IMR-90 (cell line): Measurements from ENCODE around the gene AP3B1. TPM values are rescaled to one million over a fixed set of nuclear protein-coding genes. Genes with fewer than 3 reads are reported as not detected.

Source experiments
- ATAC-seq: fragments of 200-7000 bp; cut with Tn5 transposase; 2 replicates; pipeline ENCODE4 v1.9.1; 2020; ENCODE audit warnings: low read depth, mild to moderate bottlenecking, moderate library complexity
- BruUV-seq: library from RNA; stranded (reverse); fragments of 400-500 nt; replicated peaks from 2 replicates; lab custom pipeline; 2021; lab: Mats Ljungman, UMichigan
- CTCF ChIA-PET: fragments of 300-600 bp; formaldehyde crosslinking; extraction: SDS; loops from one replicate; lab custom pipeline; 2021; ENCODE audit warnings: antibody characterized with exemption; lab: Yijun Ruan, JAX
- POLR2A ChIA-PET: fragments of 300-600 bp; sonication (Branson Sonifier 250); formaldehyde crosslinking; loops from one replicate; lab custom pipeline; 2022; ENCODE audit warnings: antibody characterized with exemption; ENCODE audit not compliant: unreplicated experiment; lab: Charles Lee
- DNase-seq: peaks from one replicate; pipeline ENCODE4 v3.0.0; 2013
- H2AFZ ChIP-seq: replicated peaks from 2 replicates; pipeline ENCODE3; 2013; ENCODE audit warnings: low read length, mild to moderate bottlenecking; ENCODE audit not compliant: poor library complexity
- H2AK5ac ChIP-seq: 2 replicates; pipeline ENCODE4 v1.6.1; 2013; ENCODE audit warnings: low read depth, low read length, inconsistent platforms
- H2AK9ac ChIP-seq: replicated peaks from 2 replicates; pipeline ENCODE3; 2013; ENCODE audit warnings: mild to moderate bottlenecking, low read depth, low read length, moderate library complexity; ENCODE audit not compliant: poor library complexity
- H2BK120ac ChIP-seq: 2 replicates; pipeline ENCODE4 v1.6.1; 2013; ENCODE audit warnings: low read depth, low read length, inconsistent platforms
- H2BK15ac ChIP-seq: 3 replicates; pipeline ENCODE4 v1.6.1; 2013; ENCODE audit warnings: low read depth, low read length, inconsistent platforms
- H2BK20ac ChIP-seq: 2 replicates; pipeline ENCODE4 v1.6.1; 2013; ENCODE audit warnings: low read depth, mild to moderate bottlenecking, inconsistent platforms, low read length, moderate library complexity
- H2BK5ac ChIP-seq: 2 replicates; pipeline ENCODE4 v1.6.1; 2013; ENCODE audit warnings: mild to moderate bottlenecking, low read depth, low read length, inconsistent platforms; ENCODE audit not compliant: poor library complexity, severe bottlenecking
- H3K14ac ChIP-seq: replicated peaks from 2 replicates; pipeline ENCODE4 v1.6.1; 2013; ENCODE audit warnings: low read depth, low read length, inconsistent platforms
- H3K18ac ChIP-seq: 2 replicates; pipeline ENCODE4 v1.6.1; 2013; ENCODE audit warnings: low read depth, low read length, control low read depth
- H3K23ac ChIP-seq: 2 replicates; pipeline ENCODE4 v1.6.1; 2013; ENCODE audit warnings: low read depth, low read length, inconsistent platforms
- H3K27ac ChIP-seq: 2 replicates; pipeline ENCODE4 v1.5.1; 2013; ENCODE audit warnings: mild to moderate bottlenecking, control low read depth, low read length; ENCODE audit not compliant: insufficient read depth
- H3K27me3 ChIP-seq: 2 replicates; pipeline ENCODE4 v1.6.1; 2013; ENCODE audit warnings: low read length; ENCODE audit not compliant: control insufficient read depth, insufficient read depth
- H3K36me3 ChIP-seq: 2 replicates; pipeline ENCODE4 v1.6.1; 2013; ENCODE audit warnings: low read length, mixed read lengths; ENCODE audit not compliant: control insufficient read depth, insufficient read depth
- H3K4ac ChIP-seq: 2 replicates; pipeline ENCODE4 v1.6.1; 2013; ENCODE audit warnings: low read depth, low read length, inconsistent platforms
- H3K4me1 ChIP-seq: 2 replicates; pipeline ENCODE4 v1.6.1; 2013; ENCODE audit warnings: low read length, mixed read lengths; ENCODE audit not compliant: control insufficient read depth, insufficient read depth
- H3K4me2 ChIP-seq: 2 replicates; pipeline ENCODE4 v1.6.1; 2013; ENCODE audit warnings: low read depth, mild to moderate bottlenecking, control low read depth, low read length, moderate library complexity
- H3K4me3 ChIP-seq: 2 replicates; pipeline ENCODE4 v1.5.1; 2013; ENCODE audit warnings: low read depth, mild to moderate bottlenecking, control low read depth, low read length, moderate library complexity; ENCODE audit not compliant: insufficient read depth
- H3K56ac ChIP-seq: 2 replicates; pipeline ENCODE4 v1.6.1; 2013; ENCODE audit warnings: low read length, inconsistent platforms; ENCODE audit not compliant: insufficient read depth; ENCODE audit errors: extremely low read depth
- H3K79me1 ChIP-seq, 2 experiments: 2 replicates each; pipeline ENCODE4 v1.6.1; 2013; ENCODE audit warnings: low read length in 2 of 2, inconsistent platforms in 1 of 2, low read depth in 1 of 2
- H3K9ac ChIP-seq: 2 replicates; pipeline ENCODE4 v1.6.1; 2013; ENCODE audit warnings: low read depth, low read length, control low read depth
- H3K9me1 ChIP-seq: 2 replicates; pipeline ENCODE4 v1.6.1; 2013; ENCODE audit warnings: low read length, inconsistent platforms; ENCODE audit not compliant: insufficient read depth
- H3K9me3 ChIP-seq: 2 replicates; pipeline ENCODE4 v1.6.1; 2013; ENCODE audit warnings: low read length; ENCODE audit not compliant: control insufficient read depth, insufficient read depth
- H4K20me1 ChIP-seq: 2 replicates; pipeline ENCODE4 v1.6.1; 2013; ENCODE audit warnings: low read length, inconsistent platforms; ENCODE audit not compliant: insufficient read depth
- H4K5ac ChIP-seq: 2 replicates; pipeline ENCODE4 v1.6.1; 2013; ENCODE audit warnings: mild to moderate bottlenecking, low read depth, low read length, control low read depth
- H4K8ac ChIP-seq, 2 experiments: 2 replicates each; pipeline ENCODE4 v1.6.1; 2013; ENCODE audit warnings: low read depth in 2 of 2, low read length in 2 of 2, control low read depth in 1 of 2, inconsistent platforms in 1 of 2
- H4K91ac ChIP-seq: 2 replicates; pipeline ENCODE4 v1.6.1; 2013; ENCODE audit warnings: low read depth, low read length, inconsistent platforms; ENCODE audit not compliant: insufficient read depth
- CEBPB ChIP-seq: IDR thresholded peaks from 2 replicates; pipeline ENCODE4 v1.6.1; 2012; ENCODE audit warnings: low read depth, low read length, improper control_type of control experiment
- WGBS, 2 experiments: methylation state at CpG; one replicate each; pipeline versions ENCODE4 v1.1.5 to v1.1.7; 2013; ENCODE audit warnings: missing lambda C conversion rate in 2 of 2; ENCODE audit not compliant: insufficient read length in 1 of 2; ENCODE audit errors: extremely low coverage in 2 of 2; 5-methylcytosine and 5-hydroxymethylcytosine counted together
- dilution Hi-C: fragments of 300-500 bp; cut with HindIII; formaldehyde crosslinking; loops from one replicate; pipeline ENCODE4 v1.14.3; 2018; ENCODE audit warnings: low sequenced_read_pairs; ENCODE audit not compliant: unreplicated experiment
- in situ Hi-C: fragments of 300-500 bp; cut with MboI; formaldehyde crosslinking; loops from 3 replicates; pipeline ENCODE4 v1.14.3; 2019; ENCODE audit warnings: low sequenced_read_pairs, inconsistent platforms, mixed read lengths
- intact Hi-C: fragments of 100-400 bp; cut with micrococcal nuclease; formaldehyde crosslinking; loops from 2 replicates; pipeline ENCODE4 v1.10.0; 2022
- polyA plus RNA-seq, 3 experiments: library from polyadenylated mRNA; depleted of rRNA; stranded (reverse); fragments of >200 nt; gene quantifications; 2 replicates each; pipeline ENCODE4 v1.2.3, GENCODE V29; 2012; ENCODE audit warnings: low replicate concordance in 1 of 3
- total RNA-seq: library from RNA; depleted of rRNA; stranded (reverse); fragments of >200 nt; gene quantifications from 2 replicates; pipeline ENCODE4 v1.2.3, GENCODE V29; 2012
- TF ChIP-seq, protein P1 (sequence below): fragments of 150-350 bp; IDR thresholded peaks from 2 replicates; pipeline ENCODE4 v1.6.1; 2016; ENCODE audit warnings: low read depth, mild to moderate bottlenecking, low read length, moderate library complexity, borderline replicate concordance

AP3B1 gene
- total and polyA plus RNA-seq, 2 of the 4 experiments (the other 2 are of a cell fraction), result 33.1 to 59.0 TPM

DNA sequence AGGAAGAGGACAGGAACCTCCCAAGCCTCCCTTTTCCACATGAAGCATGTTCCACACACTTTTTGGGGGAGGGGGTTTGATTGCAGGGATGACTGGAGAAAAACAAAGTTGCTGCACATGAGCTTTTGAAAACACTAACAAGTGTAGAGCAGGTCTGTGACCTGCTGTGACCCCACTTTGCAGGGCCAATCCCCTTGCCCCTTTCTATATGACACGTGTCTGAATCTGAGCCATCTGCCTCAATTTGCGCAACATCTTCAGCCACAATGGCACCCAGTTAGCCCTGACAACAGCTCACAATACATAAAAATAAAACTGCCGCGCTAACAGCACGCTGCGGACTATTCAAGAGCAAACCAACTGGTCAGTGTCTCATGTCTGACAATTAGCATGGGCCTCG lies 290.6 kb downstream of the AP3B1 start:
- H3K27ac ChIP-seq, result peak overlapping the region; percentile 53
- POLR2A ChIA-PET, result no interaction called here

More for the DNA sequence above, 290.6 kb downstream of the AP3B1 start:
- no peak overlapping the region for H2AK9ac ChIP-seq
- H3K27me3 ChIP-seq, result no peaks in the 10 kb centered on the region
- 86% methylated on average over 2 of the region's 7 CpGs; no CpG with 5 or more reads in 1 of the 2 experiments for WGBS, 2 experiments
- 0 out of 3 replicates have a peak overlapping the region, but pooled peaks have one; percentile 53 for H2BK15ac ChIP-seq
- H2BK5ac ChIP-seq, result peak overlapping the region; percentile 64
- H2BK120ac ChIP-seq, result peak overlapping the region; percentile 26; the same call in 1 of the 2 replicates
- TF ChIP-seq, protein P1, sequence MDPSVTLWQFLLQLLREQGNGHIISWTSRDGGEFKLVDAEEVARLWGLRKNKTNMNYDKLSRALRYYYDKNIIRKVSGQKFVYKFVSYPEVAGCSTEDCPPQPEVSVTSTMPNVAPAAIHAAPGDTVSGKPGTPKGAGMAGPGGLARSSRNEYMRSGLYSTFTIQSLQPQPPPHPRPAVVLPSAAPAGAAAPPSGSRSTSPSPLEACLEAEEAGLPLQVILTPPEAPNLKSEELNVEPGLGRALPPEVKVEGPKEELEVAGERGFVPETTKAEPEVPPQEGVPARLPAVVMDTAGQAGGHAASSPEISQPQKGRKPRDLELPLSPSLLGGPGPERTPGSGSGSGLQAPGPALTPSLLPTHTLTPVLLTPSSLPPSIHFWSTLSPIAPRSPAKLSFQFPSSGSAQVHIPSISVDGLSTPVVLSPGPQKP, result no peak
- peak; percentile 82 for TF ChIP-seq CEBPB
- peaks cover 6 to 8% of the 10 kb centered on the region in 2 experiments for H3K79me1 ChIP-seq
- H3K4me3 ChIP-seq, result no peak overlapping the region
- no peak overlapping the region for H2AFZ ChIP-seq
- in situ Hi-C loops, result no loop called here
- H3K4me1 ChIP-seq, result peaks cover 6% of the 10 kb centered on the region
- H3K9me3 ChIP-seq, result no peaks in the 10 kb centered on the region
- H2AK5ac ChIP-seq, result peak overlapping the region; percentile 79
- H4K91ac ChIP-seq, result peak overlapping the region; percentile 19
- ATAC-seq, result no peak
- peak overlapping the region; percentile 52 for H3K14ac ChIP-seq
- H4K20me1 ChIP-seq, result no peaks in the 10 kb centered on the region
- no peak overlapping the region for H3K4me2 ChIP-seq
- H3K56ac ChIP-seq, result no peak overlapping the region
- DNase-seq, result no peak
- no peak overlapping the region for H3K9ac ChIP-seq
- peaks cover 8% of the 10 kb centered on the region; the same call in 1 of the 2 replicates for H3K9me1 ChIP-seq
- no TSS peak for BruUV-seq
- dilution Hi-C loops, result no loop called here
- peak overlapping the region; percentile 63; the same call in 1 of the 2 replicates for H4K5ac ChIP-seq
- H3K36me3 ChIP-seq, result peaks cover 7% of the 10 kb centered on the region
- H3K4ac ChIP-seq, result peak overlapping the region; percentile 32
- intact Hi-C loops, result loop anchor here (10.0 kb wide), 1 partner anchor 359 kb away; no protein-coding TSS in a partner anchor
- H3K23ac ChIP-seq, result no peak overlapping the region
- CTCF ChIA-PET, result no interaction called here
- H3K18ac ChIP-seq, result peak overlapping the region; percentile 83; the same call in 1 of the 2 replicates
- H2BK20ac ChIP-seq, result 0 out of 2 replicates have a peak overlapping the region, but pooled peaks have one; percentile 22
- peak overlapping the region in 1 of 2 experiments; percentile 52; a peak in 2 of 4 replicates for H4K8ac ChIP-seq
